Adipocyte (in vitro differentiated cells): ENCODE results near the gene COQ8A.
"Not testable (repeated sequence)": the region's sequence is repeated elsewhere in the genome, so short reads cannot be mapped to it uniquely, and the experiment has no call there.

Source experiments
- DNase-seq: peaks from one replicate; pipeline ENCODE4 v3.0.0-alpha.2; 2015; ENCODE audit warnings: low read depth
- H3K27me3 ChIP-seq: replicated peaks from 2 replicates; pipeline ENCODE4 v1.7.0; 2013; ENCODE audit warnings: mild to moderate bottlenecking, low read length, moderate library complexity; ENCODE audit not compliant: control insufficient read depth, insufficient read depth
- H3K36me3 ChIP-seq: 2 replicates; pipeline ENCODE4 v1.7.0; 2013; ENCODE audit warnings: low read length, mild to moderate bottlenecking, moderate library complexity; ENCODE audit not compliant: control insufficient read depth, insufficient read depth, severe bottlenecking
- H3K4me1 ChIP-seq: 2 replicates; pipeline ENCODE4 v1.7.0; 2013; ENCODE audit warnings: mild to moderate bottlenecking, low read length, moderate library complexity; ENCODE audit not compliant: control insufficient read depth, insufficient read depth
- H3K4me3 ChIP-seq: 2 replicates; pipeline ENCODE4 v1.7.0; 2013; ENCODE audit warnings: mild to moderate bottlenecking, low read length, moderate library complexity
- H3K9ac ChIP-seq: 2 replicates; pipeline ENCODE4 v1.7.0; 2013; ENCODE audit warnings: mild to moderate bottlenecking, low read length, moderate library complexity
- H3K9me3 ChIP-seq: 2 replicates; pipeline ENCODE4 v1.7.0; 2013; ENCODE audit warnings: mild to moderate bottlenecking, low read length, moderate library complexity; ENCODE audit not compliant: control insufficient read depth

The COQ8A gene

GRCh38 chr1:226953175-226953800 is 13.2 kb downstream of the COQ8A start:
- no peak overlapping the region for H3K9ac ChIP-seq
- no peaks in the 10 kb centered on the region for H3K27me3 ChIP-seq
- peaks cover 14% of the 10 kb centered on the region for H3K4me1 ChIP-seq
- no peak for DNase-seq
- no peak overlapping the region for H3K4me3 ChIP-seq
- H3K36me3 ChIP-seq = no peaks in the 10 kb centered on the region
- H3K9me3 ChIP-seq = no peaks in the 10 kb centered on the region

GRCh38 chr1:226954337-226954736 is 14.2 kb downstream of the COQ8A start:
- no peak for DNase-seq
- Histone ChIP-seq H3K9me3 (no peaks in the 10 kb centered on the region), H3K4me3 (no peak overlapping the region), H3K27me3 (no peaks in the 10 kb centered on the region), H3K4me1 (peaks cover 14% of the 10 kb centered on the region), H3K36me3 (no peaks in the 10 kb centered on the region), H3K9ac (no peak overlapping the region)

GRCh38 chr1:226954777-226955176 is 14.7 kb downstream of the COQ8A start:
- H3K9ac ChIP-seq = no peak overlapping the region
- H3K4me3 ChIP-seq = no peak overlapping the region
- H3K4me1 ChIP-seq = peaks cover 14% of the 10 kb centered on the region
- H3K36me3 ChIP-seq = no peaks in the 10 kb centered on the region
- no peaks in the 10 kb centered on the region for H3K27me3 ChIP-seq
- DNase-seq = no peak
- no peaks in the 10 kb centered on the region for H3K9me3 ChIP-seq

- peaks cover 12% of the 10 kb centered on the region for H3K4me1 ChIP-seq
- not testable (repeated sequence) for H3K27me3 ChIP-seq, H3K9me3 ChIP-seq, H3K9ac ChIP-seq, H3K36me3 ChIP-seq, DNase-seq, H3K4me3 ChIP-seq
Observed at GRCh38 chr1:226955857-226956256, 15.8 kb downstream of the COQ8A start.

- H3K9me3 ChIP-seq = no peaks in the 10 kb centered on the region
- H3K4me3 ChIP-seq = no peak overlapping the region
- no peaks in the 10 kb centered on the region for H3K27me3 ChIP-seq
- H3K36me3 ChIP-seq = no peaks in the 10 kb centered on the region
- DNase-seq = no peak
- peaks cover under 1% of the 10 kb centered on the region for H3K4me1 ChIP-seq
- no peak overlapping the region for H3K9ac ChIP-seq
Observed at GRCh38 chr1:226956942-226957713, 17.0 kb downstream of the COQ8A start.

GRCh38 chr1:226957714-226958113 is 17.6 kb downstream of the COQ8A start:
- H3K27me3 ChIP-seq = no peaks in the 10 kb centered on the region
- no peak for DNase-seq
- no peak overlapping the region for H3K9ac ChIP-seq
- H3K9me3 ChIP-seq = no peaks in the 10 kb centered on the region
- H3K36me3 ChIP-seq = no peaks in the 10 kb centered on the region
- no peak overlapping the region for H3K4me3 ChIP-seq
- H3K4me1 ChIP-seq = no peaks in the 10 kb centered on the region

GRCh38 chr1:226958300-226958699 is 18.2 kb downstream of the COQ8A start:
- no peaks in the 10 kb centered on the region for H3K9me3 ChIP-seq
- no peak for DNase-seq
- H3K9ac ChIP-seq = no peak overlapping the region
- H3K4me1 ChIP-seq = no peaks in the 10 kb centered on the region
- no peaks in the 10 kb centered on the region for H3K27me3 ChIP-seq
- H3K36me3 ChIP-seq = no peaks in the 10 kb centered on the region
- no peak overlapping the region for H3K4me3 ChIP-seq

- Histone ChIP-seq H3K4me3 (no peak overlapping the region), H3K4me1 (no peaks in the 10 kb centered on the region), H3K9me3 (no peaks in the 10 kb centered on the region), H3K36me3 (peaks cover 4% of the 10 kb centered on the region), H3K9ac (no peak overlapping the region), H3K27me3 (no peaks in the 10 kb centered on the region)
- DNase-seq = no peak
Observed at GRCh38 chr1:226960256-226960655, 20.2 kb downstream of the COQ8A start.

- H3K4me1 ChIP-seq = no peaks in the 10 kb centered on the region
Observed at GRCh38 chr1:226960944-226961765, 21.1 kb downstream of the COQ8A start.

GRCh38 chr1:226962421-226963391 is 22.6 kb downstream of the COQ8A start:
- H3K9ac ChIP-seq = no peak overlapping the region
- no peaks in the 10 kb centered on the region for H3K27me3 ChIP-seq
- peaks cover 15% of the 10 kb centered on the region for H3K36me3 ChIP-seq
- H3K9me3 ChIP-seq = no peaks in the 10 kb centered on the region
- no peak overlapping the region for H3K4me3 ChIP-seq
- no peak for DNase-seq
- no peaks in the 10 kb centered on the region for H3K4me1 ChIP-seq

More at GRCh38 chr1:226960944-226961765, 21.1 kb downstream of the COQ8A start:
- no peak for DNase-seq
- no peak overlapping the region for H3K9ac ChIP-seq
- H3K36me3 ChIP-seq = peaks cover 12% of the 10 kb centered on the region
- no peak overlapping the region for H3K4me3 ChIP-seq
- no peaks in the 10 kb centered on the region for H3K9me3 ChIP-seq
- no peaks in the 10 kb centered on the region for H3K27me3 ChIP-seq
